ENCODE measurements around the gene EHD3.

EHD3 gene

GRCh38 chr2:31192396-31192795 is 41.6 kb upstream of the EHD3 start:
- DNase-seq (ENCODE audit: low read depth), result no peak
- TF ChIP-seq, protein P1, sequence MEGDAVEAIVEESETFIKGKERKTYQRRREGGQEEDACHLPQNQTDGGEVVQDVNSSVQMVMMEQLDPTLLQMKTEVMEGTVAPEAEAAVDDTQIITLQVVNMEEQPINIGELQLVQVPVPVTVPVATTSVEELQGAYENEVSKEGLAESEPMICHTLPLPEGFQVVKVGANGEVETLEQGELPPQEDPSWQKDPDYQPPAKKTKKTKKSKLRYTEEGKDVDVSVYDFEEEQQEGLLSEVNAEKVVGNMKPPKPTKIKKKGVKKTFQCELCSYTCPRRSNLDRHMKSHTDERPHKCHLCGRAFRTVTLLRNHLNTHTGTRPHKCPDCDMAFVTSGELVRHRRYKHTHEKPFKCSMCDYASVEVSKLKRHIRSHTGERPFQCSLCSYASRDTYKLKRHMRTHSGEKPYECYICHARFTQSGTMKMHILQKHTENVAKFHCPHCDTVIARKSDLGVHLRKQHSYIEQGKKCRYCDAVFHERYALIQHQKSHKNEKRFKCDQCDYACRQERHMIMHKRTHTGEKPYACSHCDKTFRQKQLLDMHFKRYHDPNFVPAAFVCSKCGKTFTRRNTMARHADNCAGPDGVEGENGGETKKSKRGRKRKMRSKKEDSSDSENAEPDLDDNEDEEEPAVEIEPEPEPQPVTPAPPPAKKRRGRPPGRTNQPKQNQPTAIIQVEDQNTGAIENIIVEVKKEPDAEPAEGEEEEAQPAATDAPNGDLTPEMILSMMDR (conservative IDR thresholded peaks at IDR 0.05; ENCODE audit: control insufficient read depth, insufficient read depth, low read depth, low read length), result no peak

GRCh38 chr2:31192851-31193392 is 41.0 kb upstream of the EHD3 start:
- TF ChIP-seq, protein P1 (conservative IDR thresholded peaks at IDR 0.05; ENCODE audit: control insufficient read depth, insufficient read depth, low read depth, low read length), result no peak
- H3K4me3 ChIP-seq (ENCODE audit: control insufficient read depth, low read depth, low read length), result no peak overlapping the region
- DNase-seq (ENCODE audit: low read depth), result no peak

More at GRCh38 chr2:31192396-31192795, 41.6 kb upstream of the EHD3 start:
- no peak overlapping the region for H3K4me3 ChIP-seq (ENCODE audit: control insufficient read depth, low read depth, low read length)

- TF ChIP-seq, protein P1 (conservative IDR thresholded peaks at IDR 0.05; ENCODE audit: control insufficient read depth, insufficient read depth, low read depth, low read length), result no peak
- DNase-seq (ENCODE audit: low read depth), result no peak
- H3K4me3 ChIP-seq (ENCODE audit: control insufficient read depth, low read depth, low read length), result no peak overlapping the region
Measured at GRCh38 chr2:31193806-31194205, 40.1 kb upstream of the EHD3 start.

- no peak for DNase-seq (ENCODE audit: low read depth)
- H3K4me3 ChIP-seq (ENCODE audit: control insufficient read depth, low read depth, low read length), result no peak overlapping the region
- TF ChIP-seq, protein P1 (conservative IDR thresholded peaks at IDR 0.05; ENCODE audit: control insufficient read depth, insufficient read depth, low read depth, low read length), result no peak
Measured at GRCh38 chr2:31196622-31197021, 37.3 kb upstream of the EHD3 start.

DNA sequence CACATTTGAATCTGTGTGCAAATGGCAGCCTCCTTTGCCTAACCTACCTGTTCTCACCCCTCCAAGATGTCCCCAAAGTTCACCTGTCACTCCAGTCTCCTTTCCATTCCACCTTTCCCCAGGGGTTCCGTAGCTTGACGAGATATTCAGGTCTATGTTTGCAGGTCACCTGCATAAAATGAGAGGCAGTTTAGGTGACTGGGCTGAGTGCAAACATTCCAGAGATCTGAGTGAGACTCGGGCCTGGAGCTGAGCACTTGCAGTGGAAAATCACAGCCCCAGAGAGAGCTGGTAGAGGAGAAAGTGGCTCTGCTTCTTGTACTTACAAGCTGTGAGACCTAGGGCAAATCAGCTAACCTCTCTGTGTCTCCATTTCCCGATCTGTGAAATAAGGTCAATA is 36.8 kb upstream of the EHD3 start:
- TF ChIP-seq, protein P1 (conservative IDR thresholded peaks at IDR 0.05; ENCODE audit: control insufficient read depth, insufficient read depth, low read depth, low read length), result no peak
- no peak overlapping the region for H3K4me3 ChIP-seq (ENCODE audit: control insufficient read depth, low read depth, low read length)
- no peak for DNase-seq (ENCODE audit: low read depth)

DNA sequence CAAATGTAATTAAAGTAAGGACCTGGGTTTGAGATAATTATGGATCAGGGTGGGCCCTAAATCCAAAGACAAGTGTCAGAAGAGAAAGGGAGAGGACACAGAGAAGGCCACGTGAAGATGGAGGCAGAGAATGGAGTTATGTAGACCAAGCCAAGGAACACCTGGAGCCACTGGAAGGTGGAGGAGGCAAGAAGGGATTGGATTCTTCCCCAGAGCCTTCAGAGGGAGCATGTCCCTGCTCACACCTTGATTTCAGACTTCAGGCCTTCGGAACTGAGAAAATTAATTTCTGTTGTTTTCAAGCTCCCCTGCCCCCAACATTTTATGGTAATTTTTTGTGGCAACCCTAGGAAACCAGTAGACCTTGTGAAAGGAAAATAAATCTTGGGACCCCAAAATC is 36.3 kb upstream of the EHD3 start:
- TF ChIP-seq, protein P1 (conservative IDR thresholded peaks at IDR 0.05; ENCODE audit: control insufficient read depth, insufficient read depth, low read depth, low read length), result no peak
- DNase-seq (ENCODE audit: low read depth), result no peak
- no peak overlapping the region for H3K4me3 ChIP-seq (ENCODE audit: control insufficient read depth, low read depth, low read length)

DNA sequence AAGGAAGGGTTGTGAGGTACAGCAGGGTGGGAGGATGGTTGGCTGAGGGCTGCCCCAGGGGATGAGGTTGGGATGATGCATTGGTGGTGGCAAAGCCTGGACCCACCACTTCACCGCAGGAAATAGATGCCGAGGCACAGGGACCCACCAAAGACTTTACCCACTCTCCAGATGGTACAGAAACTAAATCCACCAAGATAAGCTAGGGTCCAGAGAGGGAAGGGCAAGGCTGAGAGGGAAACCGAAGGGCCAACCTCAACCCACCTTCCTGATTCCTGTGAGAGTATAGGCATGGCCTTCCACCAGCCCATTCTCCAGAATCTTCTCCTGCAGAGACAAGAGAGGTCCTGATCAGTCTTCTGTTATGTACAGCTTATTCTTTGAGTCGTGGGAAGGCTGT is 34.7 kb upstream of the EHD3 start:
- TF ChIP-seq, protein P1 (conservative IDR thresholded peaks at IDR 0.05; ENCODE audit: control insufficient read depth, insufficient read depth, low read depth, low read length), result no peak
- no peak for DNase-seq (ENCODE audit: low read depth)
- no peak overlapping the region for H3K4me3 ChIP-seq (ENCODE audit: control insufficient read depth, low read depth, low read length)

Measured in fibroblast of mammary gland (primary cell).